GM13977 (cell line): Measurements from ENCODE around the gene HTRA2.

ENCODE experiments used
- DNase-seq: peaks from one replicate; pipeline ENCODE4 v3.0.0; 2012; ENCODE audit warnings: low spot score
- CTCF ChIP-seq: IDR thresholded peaks from 2 replicates; pipeline ENCODE4 v1.5.1; 2012; ENCODE audit warnings: mild to moderate bottlenecking, control low read depth; ENCODE audit not compliant: insufficient read depth; ENCODE audit errors: extremely low read depth, missing control alignments
- in situ Hi-C: fragments of 300-500 bp; cut with MboI; formaldehyde crosslinking; loops from one replicate; pipeline ENCODE4 v1.12.0; 2022; ENCODE audit warnings: low sequenced_read_pairs, low pct_unique_long_range_greater_than_20kb, mixed read lengths, inconsistent platforms; ENCODE audit not compliant: unreplicated experiment

HTRA2 gene

GRCh38 chr2:74546004-74546403 lies 16.3 kb downstream of the HTRA2 start:
- no peak for DNase-seq
- in situ Hi-C loops = no loop called here
- TF ChIP-seq CTCF = no peak

- no peak for TF ChIP-seq CTCF
- DNase-seq = no peak
- in situ Hi-C loops = no loop called here
These were observed 18.7 kb downstream of the HTRA2 start for GRCh38 chr2:74548285-74548899.

- in situ Hi-C loops = no loop called here
- peak; percentile 84 for DNase-seq
- no peak for TF ChIP-seq CTCF
These were observed 19.4 kb downstream of the HTRA2 start for GRCh38 chr2:74548900-74549826.

- DNase-seq = no peak
- in situ Hi-C loops = no loop called here
- TF ChIP-seq CTCF = no peak
These were observed 20.5 kb downstream of the HTRA2 start for GRCh38 chr2:74550231-74550630.

GRCh38 chr2:74551530-74551929 lies 21.8 kb downstream of the HTRA2 start:
- in situ Hi-C loops = no loop called here
- TF ChIP-seq CTCF = no peak
- DNase-seq = no peak

GRCh38 chr2:74551942-74552913 lies 22.5 kb downstream of the HTRA2 start:
- peak; percentile 55 for DNase-seq
- in situ Hi-C loops = no loop called here
- TF ChIP-seq CTCF = no peak
